Erythroblast (primary cell): Measurements from ENCODE around the gene GPR25.

ENCODE experiments used
- GATA1 ChIP-seq: IDR thresholded peaks from 2 replicates; pipeline ENCODE4 v1.6.1; 2011; ENCODE audit warnings: low read depth, mild to moderate bottlenecking, control low read depth, low read length, moderate library complexity
- POLR2A ChIP-seq: IDR thresholded peaks from 2 replicates; pipeline ENCODE4 v1.6.1; 2011; ENCODE audit warnings: mild to moderate bottlenecking, low read length

DNA sequence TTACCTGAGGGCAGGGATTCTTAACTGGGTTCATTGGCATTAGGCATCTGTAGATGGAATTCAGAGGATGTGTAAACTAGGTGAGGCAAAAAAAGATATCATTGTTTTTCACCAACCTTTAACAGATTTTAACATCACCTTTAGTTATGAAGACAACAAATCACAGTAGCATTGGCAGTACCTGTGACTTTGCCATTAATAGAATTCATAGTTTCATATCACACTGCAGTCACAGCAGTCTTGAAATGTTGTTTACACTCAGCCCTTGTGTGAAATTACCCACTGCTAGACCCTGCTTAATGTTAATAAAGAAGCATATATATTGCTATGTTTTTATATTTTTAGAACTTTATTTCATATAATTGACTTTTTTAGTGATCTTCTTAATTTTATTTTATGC, 20.2 kb downstream of the GPR25 start:
- TF ChIP-seq POLR2A (no peak), GATA1 (no peak)
